ENCODE results near the gene KCND2. TPM values are rescaled to one million over a fixed set of nuclear protein-coding genes. Genes with fewer than 3 reads are reported as not detected.

The KCND2 gene
- total RNA-seq, 4 donors from 2014 or later, result 0.07 to 0.93 (median 0.30) TPM

- no peak overlapping the region for H3K4me3 ChIP-seq
- no peaks in the 10 kb centered on the region for H3K4me1 ChIP-seq
- in situ Hi-C loops (cut with MboI; ENCODE audit: low sequenced_read_pairs in 4 of 4), result no loop called here
- DNase-seq (no peak), ATAC-seq (no peak)
- intact Hi-C loops (cut with DNase I; ENCODE audit: low total_unique reads), result no loop called here
- H3K9me3 ChIP-seq, result no peaks in the 10 kb centered on the region
- no peaks in the 10 kb centered on the region for H3K27me3 ChIP-seq
- H3K27ac ChIP-seq, result no peak overlapping the region
- H3K36me3 ChIP-seq, result no peaks in the 10 kb centered on the region
- no peak for TF ChIP-seq POLR2A (IDR thresholded peaks at IDR 0.05)
- no peak for TF ChIP-seq CTCF (IDR thresholded peaks at IDR 0.05 in 4 of 5, conservative IDR thresholded peaks at IDR 0.05 in 1 of 5)
Measured at GRCh38 chr7:120307991-120308545, 35.1 kb downstream of the KCND2 start.

DNA sequence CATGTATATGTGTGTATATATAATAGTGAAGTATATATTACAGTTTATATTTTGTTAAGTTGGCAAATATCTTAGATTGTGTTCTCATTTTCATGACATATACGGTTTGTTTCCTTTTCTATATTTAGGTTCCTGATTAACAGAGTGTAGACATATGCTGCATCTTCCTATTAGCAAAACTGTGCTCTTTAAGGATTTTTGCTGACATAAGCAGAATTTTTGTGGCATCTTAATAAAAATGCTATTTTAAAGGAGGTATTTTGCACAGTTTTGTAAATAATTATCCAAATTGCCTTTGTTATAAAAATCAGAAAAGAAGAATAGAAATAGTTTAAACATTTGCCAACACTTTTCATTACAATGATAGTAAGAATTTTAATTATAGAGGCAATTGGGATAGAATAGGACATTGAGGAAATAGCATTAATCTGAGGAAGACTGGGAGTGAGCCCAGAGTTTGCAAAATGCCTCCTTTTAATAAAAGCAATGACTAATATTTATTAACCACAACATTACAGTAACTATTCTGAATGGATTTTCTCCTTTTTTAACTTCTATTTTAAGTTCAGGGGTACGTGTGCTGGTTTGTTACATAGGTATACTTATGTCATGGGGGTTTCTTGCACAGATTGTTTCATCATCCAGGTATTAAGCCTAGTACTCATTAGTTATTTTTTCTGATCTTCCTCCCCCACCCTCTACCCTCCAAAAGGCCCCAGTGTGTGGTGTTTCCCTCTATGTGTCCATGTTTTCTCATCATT is 38.2 kb downstream of the KCND2 start:
- Histone ChIP-seq H3K4me3 (no peak overlapping the region), H3K4me1 (no peaks in the 10 kb centered on the region), H3K27me3 (no peaks in the 10 kb centered on the region), H3K27ac (no peak overlapping the region), H3K36me3 (no peaks in the 10 kb centered on the region), H3K9me3 (no peaks in the 10 kb centered on the region)
- in situ Hi-C loops (cut with MboI; ENCODE audit: low sequenced_read_pairs in 4 of 4), result no loop called here
- ATAC-seq (no peak), DNase-seq (no peak)
- intact Hi-C loops (cut with DNase I; ENCODE audit: low total_unique reads), result no loop called here
- TF ChIP-seq POLR2A (IDR thresholded peaks at IDR 0.05) (no peak), CTCF (IDR thresholded peaks at IDR 0.05 in 4 of 5, conservative IDR thresholded peaks at IDR 0.05 in 1 of 5) (no peak)

- no peak overlapping the region for H3K27ac ChIP-seq
- in situ Hi-C loops (cut with MboI; ENCODE audit: low sequenced_read_pairs in 4 of 4) (no loop called here), intact Hi-C loops (cut with DNase I; ENCODE audit: low total_unique reads) (no loop called here)
- H3K36me3 ChIP-seq, result no peaks in the 10 kb centered on the region
- no peak overlapping the region for H3K4me3 ChIP-seq
- H3K27me3 ChIP-seq, result no peaks in the 10 kb centered on the region
- H3K4me1 ChIP-seq, result no peaks in the 10 kb centered on the region
- TF ChIP-seq CTCF (IDR thresholded peaks at IDR 0.05 in 4 of 5, conservative IDR thresholded peaks at IDR 0.05 in 1 of 5), result no peak
- no peaks in the 10 kb centered on the region for H3K9me3 ChIP-seq
- ATAC-seq (no peak), DNase-seq (no peak)
Measured at GRCh38 chr7:120320218-120320961, 47.4 kb downstream of the KCND2 start.

DNA sequence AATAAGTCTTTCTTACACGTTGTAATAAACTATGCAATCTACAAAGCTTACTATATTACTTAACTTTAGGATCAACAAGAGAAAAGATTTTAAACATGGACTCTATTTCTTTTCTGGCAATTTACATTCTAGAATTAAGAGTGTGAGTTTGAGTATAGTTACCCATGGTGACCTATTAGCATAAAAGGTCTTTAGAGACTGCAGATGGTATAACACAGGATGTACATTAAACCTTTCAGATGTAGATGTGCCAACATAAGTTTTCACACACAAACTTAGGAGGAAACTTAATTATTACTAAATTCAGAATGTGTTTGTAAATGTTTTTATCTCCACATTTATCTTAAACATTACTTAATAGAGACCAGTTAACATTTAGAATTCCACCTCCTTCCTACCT is 54.1 kb downstream of the KCND2 start:
- no peak for ATAC-seq
- no peak for TF ChIP-seq CTCF (IDR thresholded peaks at IDR 0.05 in 4 of 5, conservative IDR thresholded peaks at IDR 0.05 in 1 of 5)
- TF ChIP-seq POLR2A (IDR thresholded peaks at IDR 0.05), result no peak

More for the DNA sequence above, 54.1 kb downstream of the KCND2 start:
- Histone ChIP-seq H3K4me1 (no peaks in the 10 kb centered on the region), H3K4me3 (no peak overlapping the region), H3K27ac (no peak overlapping the region), H3K27me3 (no peaks in the 10 kb centered on the region), H3K9me3 (no peaks in the 10 kb centered on the region), H3K36me3 (no peaks in the 10 kb centered on the region)
- intact Hi-C loops (cut with DNase I; ENCODE audit: low total_unique reads) (no loop called here), in situ Hi-C loops (cut with MboI; ENCODE audit: low sequenced_read_pairs in 4 of 4) (no loop called here)
- no peak for DNase-seq

Measured in gastrocnemius medialis (tissue), 4 donors.